IMR-90 (cell line): ENCODE data around the gene PRKN. TPM values are rescaled to one million over a fixed set of nuclear protein-coding genes. Genes with fewer than 3 reads are reported as not detected.

ENCODE experiments used
- ATAC-seq: fragments of 200-7000 bp; cut with Tn5 transposase; 2 replicates; pipeline ENCODE4 v1.9.1; 2020; ENCODE audit warnings: low read depth, mild to moderate bottlenecking, moderate library complexity
- BruUV-seq: library from RNA; stranded (reverse); fragments of 400-500 nt; replicated peaks from 2 replicates; lab custom pipeline; 2021; lab: Mats Ljungman, UMichigan
- CTCF ChIA-PET: fragments of 300-600 bp; formaldehyde crosslinking; extraction: SDS; loops from one replicate; lab custom pipeline; 2021; ENCODE audit warnings: antibody characterized with exemption; lab: Yijun Ruan, JAX
- POLR2A ChIA-PET: fragments of 300-600 bp; sonication (Branson Sonifier 250); formaldehyde crosslinking; loops from one replicate; lab custom pipeline; 2022; ENCODE audit warnings: antibody characterized with exemption; ENCODE audit not compliant: unreplicated experiment; lab: Charles Lee
- DNase-seq: peaks from one replicate; pipeline ENCODE4 v3.0.0; 2013
- H2AFZ ChIP-seq: replicated peaks from 2 replicates; pipeline ENCODE3; 2013; ENCODE audit warnings: low read length, mild to moderate bottlenecking; ENCODE audit not compliant: poor library complexity
- H2AK5ac ChIP-seq: 2 replicates; pipeline ENCODE4 v1.6.1; 2013; ENCODE audit warnings: low read depth, low read length, inconsistent platforms
- H2AK9ac ChIP-seq: replicated peaks from 2 replicates; pipeline ENCODE3; 2013; ENCODE audit warnings: mild to moderate bottlenecking, low read depth, low read length, moderate library complexity; ENCODE audit not compliant: poor library complexity
- H2BK120ac ChIP-seq: 2 replicates; pipeline ENCODE4 v1.6.1; 2013; ENCODE audit warnings: low read depth, low read length, inconsistent platforms
- H2BK15ac ChIP-seq: 3 replicates; pipeline ENCODE4 v1.6.1; 2013; ENCODE audit warnings: low read depth, low read length, inconsistent platforms
- H2BK20ac ChIP-seq: 2 replicates; pipeline ENCODE4 v1.6.1; 2013; ENCODE audit warnings: low read depth, mild to moderate bottlenecking, inconsistent platforms, low read length, moderate library complexity
- H2BK5ac ChIP-seq: 2 replicates; pipeline ENCODE4 v1.6.1; 2013; ENCODE audit warnings: mild to moderate bottlenecking, low read depth, low read length, inconsistent platforms; ENCODE audit not compliant: poor library complexity, severe bottlenecking
- H3K14ac ChIP-seq: replicated peaks from 2 replicates; pipeline ENCODE4 v1.6.1; 2013; ENCODE audit warnings: low read depth, low read length, inconsistent platforms
- H3K18ac ChIP-seq: 2 replicates; pipeline ENCODE4 v1.6.1; 2013; ENCODE audit warnings: low read depth, low read length, control low read depth
- H3K23ac ChIP-seq: 2 replicates; pipeline ENCODE4 v1.6.1; 2013; ENCODE audit warnings: low read depth, low read length, inconsistent platforms
- H3K27ac ChIP-seq: 2 replicates; pipeline ENCODE4 v1.5.1; 2013; ENCODE audit warnings: mild to moderate bottlenecking, control low read depth, low read length; ENCODE audit not compliant: insufficient read depth
- H3K27me3 ChIP-seq: 2 replicates; pipeline ENCODE4 v1.6.1; 2013; ENCODE audit warnings: low read length; ENCODE audit not compliant: control insufficient read depth, insufficient read depth
- H3K36me3 ChIP-seq: 2 replicates; pipeline ENCODE4 v1.6.1; 2013; ENCODE audit warnings: low read length, mixed read lengths; ENCODE audit not compliant: control insufficient read depth, insufficient read depth
- H3K4ac ChIP-seq: 2 replicates; pipeline ENCODE4 v1.6.1; 2013; ENCODE audit warnings: low read depth, low read length, inconsistent platforms
- H3K4me1 ChIP-seq: 2 replicates; pipeline ENCODE4 v1.6.1; 2013; ENCODE audit warnings: low read length, mixed read lengths; ENCODE audit not compliant: control insufficient read depth, insufficient read depth
- H3K4me2 ChIP-seq: 2 replicates; pipeline ENCODE4 v1.6.1; 2013; ENCODE audit warnings: low read depth, mild to moderate bottlenecking, control low read depth, low read length, moderate library complexity
- H3K4me3 ChIP-seq: 2 replicates; pipeline ENCODE4 v1.5.1; 2013; ENCODE audit warnings: low read depth, mild to moderate bottlenecking, control low read depth, low read length, moderate library complexity; ENCODE audit not compliant: insufficient read depth
- H3K56ac ChIP-seq: 2 replicates; pipeline ENCODE4 v1.6.1; 2013; ENCODE audit warnings: low read length, inconsistent platforms; ENCODE audit not compliant: insufficient read depth; ENCODE audit errors: extremely low read depth
- H3K79me1 ChIP-seq, 2 experiments: 2 replicates each; pipeline ENCODE4 v1.6.1; 2013; ENCODE audit warnings: low read length in 2 of 2, inconsistent platforms in 1 of 2, low read depth in 1 of 2
- H3K9ac ChIP-seq: 2 replicates; pipeline ENCODE4 v1.6.1; 2013; ENCODE audit warnings: low read depth, low read length, control low read depth
- H3K9me1 ChIP-seq: 2 replicates; pipeline ENCODE4 v1.6.1; 2013; ENCODE audit warnings: low read length, inconsistent platforms; ENCODE audit not compliant: insufficient read depth
- H3K9me3 ChIP-seq: 2 replicates; pipeline ENCODE4 v1.6.1; 2013; ENCODE audit warnings: low read length; ENCODE audit not compliant: control insufficient read depth, insufficient read depth
- H4K20me1 ChIP-seq: 2 replicates; pipeline ENCODE4 v1.6.1; 2013; ENCODE audit warnings: low read length, inconsistent platforms; ENCODE audit not compliant: insufficient read depth
- H4K5ac ChIP-seq: 2 replicates; pipeline ENCODE4 v1.6.1; 2013; ENCODE audit warnings: mild to moderate bottlenecking, low read depth, low read length, control low read depth
- H4K8ac ChIP-seq, 2 experiments: 2 replicates each; pipeline ENCODE4 v1.6.1; 2013; ENCODE audit warnings: low read depth in 2 of 2, low read length in 2 of 2, control low read depth in 1 of 2, inconsistent platforms in 1 of 2
- H4K91ac ChIP-seq: 2 replicates; pipeline ENCODE4 v1.6.1; 2013; ENCODE audit warnings: low read depth, low read length, inconsistent platforms; ENCODE audit not compliant: insufficient read depth
- CHD1 ChIP-seq: IDR thresholded peaks from 2 replicates; pipeline ENCODE4 v1.6.1; 2012; ENCODE audit warnings: low read depth, low read length, improper control_type of control experiment
- FOS ChIP-seq: fragments of 150-350 bp; IDR thresholded peaks from 2 replicates; pipeline ENCODE4 v1.6.1; 2016; ENCODE audit warnings: low read depth, low read length
- MAFK ChIP-seq: IDR thresholded peaks from 2 replicates; pipeline ENCODE4 v1.6.1; 2012; ENCODE audit warnings: low read depth, low read length, improper control_type of control experiment
- NFE2L2 ChIP-seq: fragments of 150-350 bp; IDR thresholded peaks from 2 replicates; pipeline ENCODE4 v1.6.1; 2016; ENCODE audit warnings: low read depth, mild to moderate bottlenecking, low read length
- RCOR1 ChIP-seq: IDR thresholded peaks from 2 replicates; pipeline ENCODE4 v1.6.1; 2012; ENCODE audit warnings: mild to moderate bottlenecking, low read length, improper control_type of control experiment; ENCODE audit not compliant: insufficient replicate concordance
- SMC3 ChIP-seq: fragments of 150-350 bp; IDR thresholded peaks from 2 replicates; pipeline ENCODE4 v1.6.1; 2016; ENCODE audit warnings: low read depth, mild to moderate bottlenecking, antibody characterized with exemption, low read length, moderate library complexity
- WGBS, 2 experiments: methylation state at CpG; one replicate each; pipeline versions ENCODE4 v1.1.5 to v1.1.7; 2013; ENCODE audit warnings: missing lambda C conversion rate in 2 of 2; ENCODE audit not compliant: insufficient read length in 1 of 2; ENCODE audit errors: extremely low coverage in 2 of 2; 5-methylcytosine and 5-hydroxymethylcytosine counted together
- dilution Hi-C: fragments of 300-500 bp; cut with HindIII; formaldehyde crosslinking; loops from one replicate; pipeline ENCODE4 v1.14.3; 2018; ENCODE audit warnings: low sequenced_read_pairs; ENCODE audit not compliant: unreplicated experiment
- in situ Hi-C: fragments of 300-500 bp; cut with MboI; formaldehyde crosslinking; loops from 3 replicates; pipeline ENCODE4 v1.14.3; 2019; ENCODE audit warnings: low sequenced_read_pairs, inconsistent platforms, mixed read lengths
- intact Hi-C: fragments of 100-400 bp; cut with micrococcal nuclease; formaldehyde crosslinking; loops from 2 replicates; pipeline ENCODE4 v1.10.0; 2022
- polyA plus RNA-seq, 3 experiments: library from polyadenylated mRNA; depleted of rRNA; stranded (reverse); fragments of >200 nt; gene quantifications; 2 replicates each; pipeline ENCODE4 v1.2.3, GENCODE V29; 2012; ENCODE audit warnings: low replicate concordance in 1 of 3
- total RNA-seq: library from RNA; depleted of rRNA; stranded (reverse); fragments of >200 nt; gene quantifications from 2 replicates; pipeline ENCODE4 v1.2.3, GENCODE V29; 2012
- TF ChIP-seq, protein P1 (sequence below): fragments of 150-350 bp; IDR thresholded peaks from 2 replicates; pipeline ENCODE4 v1.6.1; 2017; ENCODE audit warnings: mild to moderate bottlenecking, antibody characterized with exemption, low read length, low read depth

Gene PRKN
- total and polyA plus RNA-seq, 2 of the 4 experiments (the other 2 are of a cell fraction): 0.15 to 0.18 TPM

DNA sequence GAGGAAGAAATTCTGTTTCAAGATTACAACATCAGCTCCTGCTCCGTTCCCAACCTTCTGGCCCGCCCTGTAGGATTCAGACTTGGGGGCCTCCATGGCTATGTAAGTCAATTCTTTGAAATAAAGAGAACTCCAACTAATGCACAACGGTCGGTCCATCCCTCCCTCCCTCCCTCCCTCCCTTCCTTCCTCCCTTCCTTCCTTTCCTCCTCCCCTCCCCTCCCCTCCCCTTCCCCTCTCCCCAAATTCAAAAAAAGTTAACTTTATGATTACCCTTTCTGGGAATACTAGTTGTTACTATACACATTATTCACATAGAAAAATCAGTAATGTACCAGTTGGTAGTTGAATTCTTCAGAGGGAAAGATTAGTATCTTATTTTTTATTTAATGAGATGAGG, 1274.0 kb downstream of the PRKN start:
- no peak overlapping the region for H3K4me3 ChIP-seq
- H3K36me3 ChIP-seq: no peaks in the 10 kb centered on the region
- no peaks in the 10 kb centered on the region for H4K20me1 ChIP-seq
- TF ChIP-seq MAFK (no peak), FOS (no peak), CHD1 (no peak), NFE2L2 (no peak), SMC3 (no peak), RCOR1 (no peak)
- TF ChIP-seq, protein P1, sequence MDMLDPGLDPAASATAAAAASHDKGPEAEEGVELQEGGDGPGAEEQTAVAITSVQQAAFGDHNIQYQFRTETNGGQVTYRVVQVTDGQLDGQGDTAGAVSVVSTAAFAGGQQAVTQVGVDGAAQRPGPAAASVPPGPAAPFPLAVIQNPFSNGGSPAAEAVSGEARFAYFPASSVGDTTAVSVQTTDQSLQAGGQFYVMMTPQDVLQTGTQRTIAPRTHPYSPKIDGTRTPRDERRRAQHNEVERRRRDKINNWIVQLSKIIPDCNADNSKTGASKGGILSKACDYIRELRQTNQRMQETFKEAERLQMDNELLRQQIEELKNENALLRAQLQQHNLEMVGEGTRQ: no peak
- no peak overlapping the region for H3K4ac ChIP-seq
- no peak overlapping the region for H4K91ac ChIP-seq
- no peak overlapping the region for H3K27ac ChIP-seq
- no peak overlapping the region for H3K4me2 ChIP-seq
- H3K23ac ChIP-seq: no peak overlapping the region
- H2BK15ac ChIP-seq: no peak overlapping the region
- DNase-seq (no peak), ATAC-seq (no peak)
- no peak overlapping the region for H2BK120ac ChIP-seq
- dilution Hi-C loops (no loop called here), in situ Hi-C loops (no loop called here), intact Hi-C loops (no loop called here)
- H2AK5ac ChIP-seq: no peak overlapping the region
- H2BK20ac ChIP-seq: no peak overlapping the region
- H3K14ac ChIP-seq: no peak overlapping the region
- no peak overlapping the region for H2AK9ac ChIP-seq
- no peak overlapping the region for H4K8ac ChIP-seq
- no peaks in the 10 kb centered on the region for H3K9me1 ChIP-seq
- no peaks in the 10 kb centered on the region for H3K4me1 ChIP-seq
- H3K9me3 ChIP-seq: 0 out of 2 replicates have a peak, but pooled peaks cover 2% of the 10 kb centered on the region
- no TSS peak for BruUV-seq
- ChIA-PET CTCF (no interaction called here), POLR2A (no interaction called here)
- WGBS, 2 experiments: no CpG with 5 or more reads among the region's 4 CpGs
- H2AFZ ChIP-seq: no peak overlapping the region
- no peak overlapping the region for H2BK5ac ChIP-seq
- no peak overlapping the region for H4K5ac ChIP-seq
- no peak overlapping the region for H3K56ac ChIP-seq
- H3K18ac ChIP-seq: no peak overlapping the region
- H3K9ac ChIP-seq: no peak overlapping the region
- no peaks in the 10 kb centered on the region for H3K79me1 ChIP-seq
- H3K27me3 ChIP-seq: no peaks in the 10 kb centered on the region
